Breast epithelium (tissue), 4 donors: ENCODE measurements around the gene FOXI2. TPM values are rescaled to one million over a fixed set of nuclear protein-coding genes. Genes with fewer than 3 reads are reported as not detected.
A peak's percentile ranks its signal among the peaks of the same experiment; 100 is the strongest.

Experiments
- DNase-seq, 2 donors: peaks; one replicate each; pipeline ENCODE4 v3.0.0-alpha.2; 2019; ENCODE audit warnings: low spot score in 2 of 2
- H3K27ac ChIP-seq, 2 donors: fragments of 200-600 bp; sonication (generic) in 1 of 2; one replicate each; pipeline ENCODE4 v1.5.1; 2016 to 2019; ENCODE audit warnings: mild to moderate bottlenecking in 1 of 2
- H3K27me3 ChIP-seq, 2 donors: fragments of 200-600 bp; sonication (generic) in 1 of 2; one replicate each; pipeline versions ENCODE4 v1.5.1 to v1.6.0; 2017 to 2019; ENCODE audit warnings: control low read depth in 1 of 2, mild to moderate bottlenecking in 1 of 2
- H3K36me3 ChIP-seq: fragments of 200-600 bp; one replicate; pipeline ENCODE4 v1.5.1; 2019
- H3K4me1 ChIP-seq, 2 donors: fragments of 200-600 bp; sonication (generic); one replicate each; pipeline ENCODE4 v1.5.1; 2016 to 2019; ENCODE audit warnings: control low read depth in 1 of 2
- H3K4me3 ChIP-seq, 3 donors: fragments of 200-600 bp; sonication (generic); 1 replicate in 2 of 3; 2 replicates in 1 of 3; pipeline ENCODE4 v1.5.1; 2016 to 2019; ENCODE audit warnings: mild to moderate bottlenecking in 3 of 3, moderate library complexity in 2 of 3
- H3K9me3 ChIP-seq, 2 donors: fragments of 200-600 bp; sonication (generic) in 1 of 2; one replicate each; pipeline ENCODE4 v1.5.1; 2016 to 2019; ENCODE audit warnings: control low read depth in 1 of 2
- CTCF ChIP-seq, 3 donors: fragments of 450-650 bp; IDR thresholded peaks; one replicate each; pipeline ENCODE4 v1.5.1; 2016 to 2017; ENCODE audit warnings: antibody characterized with exemption in 3 of 3, mild to moderate bottlenecking in 3 of 3, moderate library complexity in 3 of 3
- POLR2A ChIP-seq: fragments of 450-650 bp; IDR thresholded peaks from one replicate; pipeline ENCODE4 v1.6.1; 2016; ENCODE audit warnings: antibody characterized with exemption, mild to moderate bottlenecking, moderate library complexity
- POLR2AphosphoS5 ChIP-seq, 3 donors: sonication (generic); formaldehyde crosslinking; IDR thresholded peaks; one replicate each; pipeline ENCODE4 v1.6.1; 2017; ENCODE audit warnings: antibody characterized with exemption in 3 of 3
- intact Hi-C: fragments of 100-400 bp; cut with DNase I; formaldehyde crosslinking; loops from one replicate; pipeline ENCODE4 v1.15.1; 2023; ENCODE audit warnings: low total_unique reads
- total RNA-seq, 3 donors: library from RNA; depleted of rRNA; stranded (reverse); fragments of >200 nt; gene quantifications; one replicate each; pipeline ENCODE4 v1.1.0, GENCODE V29; 2016

Gene FOXI2
- total RNA-seq, 3 donors from 2014 or later = 0.16 TPM; not detected in 2

DNA sequence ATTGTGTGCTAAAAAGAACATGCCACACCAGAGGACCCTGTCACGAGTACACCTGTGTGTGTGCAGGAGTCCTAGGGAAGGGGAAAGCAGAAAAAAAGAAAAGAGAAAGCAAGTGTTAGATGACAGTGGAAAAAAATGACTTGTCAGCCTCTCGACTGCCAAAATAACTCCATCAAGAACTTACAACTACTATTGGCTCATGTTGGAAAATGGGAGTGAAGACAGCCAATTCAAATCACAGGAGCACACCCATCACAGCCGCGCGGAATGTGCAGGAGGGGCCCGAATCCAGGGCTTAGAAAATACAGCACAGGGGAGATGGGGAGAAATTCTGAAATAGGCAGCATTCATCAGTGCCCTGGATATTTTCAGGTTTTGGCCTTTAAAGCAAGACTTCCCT is 38.1 kb upstream of the FOXI2 start:
- Histone ChIP-seq H3K4me1 (no peaks in the 10 kb centered on the region), H3K27ac (no peak overlapping the region), H3K4me3 (no peak overlapping the region), H3K9me3 (no peaks in the 10 kb centered on the region), H3K27me3 (peaks cover 0 to 8% of the 10 kb centered on the region in 2 donors), H3K36me3 (no peaks in the 10 kb centered on the region)
- no peak for DNase-seq
- intact Hi-C loops = no loop called here
- TF ChIP-seq POLR2A (no peak), CTCF (IDR thresholded peaks at IDR 0.05) (no peak), POLR2AphosphoS5 (IDR thresholded peaks at IDR 0.05) (no peak)

DNA sequence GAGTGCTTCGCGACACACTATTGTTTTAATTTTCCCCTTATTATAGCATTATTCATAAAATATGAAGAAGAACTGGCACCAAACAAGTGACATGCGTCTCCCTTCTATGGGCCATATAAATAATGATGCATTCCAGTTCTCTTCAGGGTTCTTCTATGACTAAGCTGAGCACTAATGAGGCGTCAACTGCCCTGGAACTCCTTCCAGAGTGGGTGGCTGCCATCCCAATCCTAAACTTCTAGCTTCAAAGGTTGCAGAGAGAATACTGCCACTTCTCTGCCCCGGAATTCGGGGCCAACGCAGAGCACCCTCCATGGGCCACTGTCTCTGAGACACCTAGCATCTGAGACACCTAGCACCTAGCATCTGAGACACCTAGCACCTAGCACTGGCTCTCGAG is 37.7 kb upstream of the FOXI2 start:
- Histone ChIP-seq H3K27me3 (peaks cover 0 to 8% of the 10 kb centered on the region in 2 donors), H3K9me3 (peaks cover 0 to 4% of the 10 kb centered on the region in 2 donors), H3K4me1 (no peaks in the 10 kb centered on the region), H3K27ac (no peak overlapping the region), H3K36me3 (no peaks in the 10 kb centered on the region), H3K4me3 (no peak overlapping the region)
- TF ChIP-seq POLR2AphosphoS5 (IDR thresholded peaks at IDR 0.05) (no peak), CTCF (IDR thresholded peaks at IDR 0.05) (no peak), POLR2A (no peak)
- intact Hi-C loops = no loop called here
- DNase-seq = no peak

DNA sequence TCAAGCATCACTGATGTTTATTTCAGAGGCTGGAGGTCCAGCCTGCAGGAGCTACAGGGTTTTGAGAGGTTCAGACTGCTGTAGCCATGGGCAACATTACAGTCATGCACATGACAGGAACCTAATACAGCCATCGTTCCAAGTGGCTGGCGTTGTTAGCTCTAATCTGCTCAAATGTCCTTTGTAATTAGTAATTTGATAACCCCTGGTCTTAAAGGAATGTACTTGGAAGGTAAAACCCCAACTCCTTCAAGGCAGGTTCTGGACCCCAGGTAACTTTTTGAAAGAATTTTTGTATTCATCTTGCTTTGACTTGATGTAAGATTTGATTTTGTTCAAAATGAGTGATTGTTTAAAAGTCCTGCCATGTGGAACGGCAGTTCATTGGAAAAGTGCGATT is 34.7 kb upstream of the FOXI2 start:
- intact Hi-C loops = no loop called here
- H3K36me3 ChIP-seq = no peaks in the 10 kb centered on the region
- no peak for DNase-seq
- TF ChIP-seq POLR2AphosphoS5 (IDR thresholded peaks at IDR 0.05) (no peak), POLR2A (no peak), CTCF (IDR thresholded peaks at IDR 0.05) (no peak)
- H3K9me3 ChIP-seq = peaks cover 0 to 5% of the 10 kb centered on the region in 2 donors
- peaks cover 0 to 8% of the 10 kb centered on the region in 2 donors for H3K27me3 ChIP-seq
- H3K4me3 ChIP-seq = no peak overlapping the region
- H3K27ac ChIP-seq = no peak overlapping the region
- no peaks in the 10 kb centered on the region for H3K4me1 ChIP-seq

DNA sequence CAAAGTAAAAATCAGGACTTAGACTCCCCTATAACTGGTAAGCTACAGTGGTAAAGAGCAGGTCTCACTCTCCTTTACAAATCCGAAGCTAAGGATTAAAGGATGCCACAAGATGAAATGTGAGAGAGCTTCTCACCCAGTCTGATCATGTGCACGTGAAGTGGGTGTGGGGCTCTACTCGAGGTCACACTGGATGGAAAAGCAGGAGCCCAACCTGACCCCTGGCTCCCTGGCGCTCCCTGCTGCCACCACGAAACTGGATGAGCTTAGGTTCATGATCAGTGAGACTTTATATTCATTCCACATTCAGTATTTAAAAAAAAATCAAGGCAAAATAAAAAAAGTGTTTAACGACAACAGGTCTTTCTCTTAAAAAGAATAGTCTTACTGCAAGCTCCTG is 21.7 kb upstream of the FOXI2 start:
- DNase-seq = no peak
- Histone ChIP-seq H3K27ac (no peak overlapping the region), H3K9me3 (no peaks in the 10 kb centered on the region), H3K36me3 (no peaks in the 10 kb centered on the region), H3K4me3 (no peak overlapping the region), H3K4me1 (no peaks in the 10 kb centered on the region), H3K27me3 (no peaks in the 10 kb centered on the region)
- intact Hi-C loops = loop anchor here (10.0 kb wide), 1 partner anchor 140 kb away; no protein-coding TSS in a partner anchor
- TF ChIP-seq CTCF (IDR thresholded peaks at IDR 0.05) (no peak), POLR2AphosphoS5 (IDR thresholded peaks at IDR 0.05) (no peak), POLR2A (no peak)

GRCh38 chr10:127715782-127716378 is 21.1 kb upstream of the FOXI2 start:
- H3K36me3 ChIP-seq = no peaks in the 10 kb centered on the region
- no peak overlapping the region for H3K27ac ChIP-seq
- DNase-seq = no peak
- intact Hi-C loops = loop anchor here (10.0 kb wide), 1 partner anchor 139 kb away; no protein-coding TSS in a partner anchor
- no peaks in the 10 kb centered on the region for H3K27me3 ChIP-seq
- H3K4me1 ChIP-seq = no peaks in the 10 kb centered on the region
- TF ChIP-seq CTCF (IDR thresholded peaks at IDR 0.05) (peak in 2 of 3 donors; percentile 54 to 56), POLR2AphosphoS5 (IDR thresholded peaks at IDR 0.05) (no peak), POLR2A (no peak)
- H3K4me3 ChIP-seq = no peak overlapping the region
- no peaks in the 10 kb centered on the region for H3K9me3 ChIP-seq
